Measurements from ENCODE around the gene APBB2. TPM values are rescaled to one million over a fixed set of nuclear protein-coding genes. Genes with fewer than 3 reads are reported as not detected.
"Not testable (repeated sequence)": the region's sequence is repeated elsewhere in the genome, so short reads cannot be mapped to it uniquely, and the experiment has no call there.

APBB2 gene
- total and polyA plus RNA-seq, 8 donors = 42.5 to 94.8 (median 53.8) TPM

GRCh38 chr4:41060352-41061334, 153.7 kb downstream of the APBB2 start:
- no peak for DNase-seq
- Histone ChIP-seq H3K4me3 (no peak overlapping the region), H3K36me3 (no peaks in the 10 kb centered on the region), H3K27me3 (no peaks in the 10 kb centered on the region), H3K9me3 (peaks cover 0 to 5% of the 10 kb centered on the region in 2 donors), H3K27ac (no peak overlapping the region), H3K4me1 (peaks cover 0 to 9% of the 10 kb centered on the region in 2 donors)
- no peak for ATAC-seq
- intact Hi-C loops (cut with DNase I) = no loop called here
- TF ChIP-seq CTCF (IDR thresholded peaks at IDR 0.05) = no peak

GRCh38 chr4:41059411-41059810, 154.9 kb downstream of the APBB2 start:
- H3K27ac ChIP-seq; H3K4me1 ChIP-seq; DNase-seq; H3K27me3 ChIP-seq; H3K9me3 ChIP-seq; intact Hi-C loops (cut with DNase I); H3K4me3 ChIP-seq; H3K36me3 ChIP-seq; ATAC-seq: not testable (repeated sequence)

- no peaks in the 10 kb centered on the region for H3K36me3 ChIP-seq
- peaks cover 0 to 5% of the 10 kb centered on the region in 2 donors for H3K9me3 ChIP-seq
- intact Hi-C loops (cut with DNase I) = no loop called here
- no peak overlapping the region for H3K27ac ChIP-seq
- no peak for TF ChIP-seq CTCF (IDR thresholded peaks at IDR 0.05)
- H3K27me3 ChIP-seq = no peaks in the 10 kb centered on the region
- no peak for ATAC-seq
- H3K4me1 ChIP-seq = peaks cover 0 to 9% of the 10 kb centered on the region in 2 donors
- no peak overlapping the region for H3K4me3 ChIP-seq
- DNase-seq = no peak
Observed at GRCh38 chr4:41058426-41058825, 155.9 kb downstream of the APBB2 start.

DNA sequence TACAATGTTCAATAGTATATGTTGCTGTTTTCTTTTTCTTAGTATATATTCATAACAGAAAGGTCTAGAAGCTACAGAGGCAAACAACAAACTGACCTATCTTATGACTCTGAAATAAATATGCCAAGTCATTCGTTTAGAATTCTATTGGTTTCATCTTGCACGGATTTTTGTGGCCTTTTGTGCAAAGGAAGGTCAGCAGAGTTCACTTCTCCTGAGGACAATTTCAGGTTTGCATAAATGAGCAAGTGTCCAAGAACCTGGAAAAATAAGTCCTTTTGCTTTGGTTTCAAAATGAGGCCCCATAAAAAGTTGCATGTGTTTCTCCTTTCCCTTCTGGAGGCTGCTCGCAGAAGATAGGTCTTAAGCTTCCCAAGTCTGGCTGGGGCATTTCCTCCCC, 156.9 kb downstream of the APBB2 start:
- Histone ChIP-seq H3K4me3 (no peak overlapping the region), H3K27ac (no peak overlapping the region), H3K9me3 (peaks cover 0 to 5% of the 10 kb centered on the region in 2 donors), H3K36me3 (no peaks in the 10 kb centered on the region), H3K4me1 (peaks cover 0 to 9% of the 10 kb centered on the region in 2 donors), H3K27me3 (no peaks in the 10 kb centered on the region)
- DNase-seq (no peak), ATAC-seq (no peak)
- TF ChIP-seq CTCF (IDR thresholded peaks at IDR 0.05) = no peak
- intact Hi-C loops (cut with DNase I) = no loop called here

DNA sequence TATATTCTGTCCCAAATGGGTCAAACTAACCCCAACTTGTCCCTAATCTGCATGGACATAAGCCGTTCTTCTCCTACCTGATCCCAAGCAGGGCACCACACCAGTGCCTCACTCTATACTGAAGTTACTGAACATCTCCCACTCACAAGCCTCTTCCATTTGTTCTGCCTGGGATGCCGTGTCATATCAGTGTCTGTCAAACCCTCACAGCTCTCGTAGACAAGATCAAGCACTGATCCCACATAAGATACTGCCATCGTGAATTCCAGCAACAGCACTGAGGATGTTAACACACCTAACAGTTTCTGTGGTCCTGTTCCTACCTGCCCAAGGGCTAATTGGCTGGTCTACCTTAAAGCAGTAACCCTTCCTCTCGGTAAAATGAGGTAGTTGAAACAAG, 162.1 kb downstream of the APBB2 start:
- Histone ChIP-seq H3K27ac (no peak overlapping the region), H3K27me3 (no peaks in the 10 kb centered on the region), H3K9me3 (no peaks in the 10 kb centered on the region), H3K4me1 (no peaks in the 10 kb centered on the region), H3K4me3 (no peak overlapping the region), H3K36me3 (no peaks in the 10 kb centered on the region)
- no peak for DNase-seq
- no peak for TF ChIP-seq CTCF (IDR thresholded peaks at IDR 0.05)
- ATAC-seq = no peak
- intact Hi-C loops (cut with DNase I) = no loop called here
